HG03095 (cell line): Measurements from ENCODE around the gene LCT.
"Not testable (repeated sequence)": the region's sequence is repeated elsewhere in the genome, so short reads cannot be mapped to it uniquely, and the experiment has no call there.

Source experiments
- ATAC-seq: cut with Tn5 transposase; IDR thresholded peaks from one replicate; pipeline ENCODE4 v1.9.1; 2021; ENCODE audit warnings: moderate library complexity; ENCODE audit not compliant: unreplicated experiment

The LCT gene

GRCh38 chr2:135836596-135837270 lies at the start of gene LCT:
Gene LCT, minus strand, starts transcription at chr2:135837184. Its CDS starts 15 bp downstream, at chr2:135837169.
- no peak for ATAC-seq

GRCh38 chr2:135885709-135886108 lies 48.7 kb upstream of the LCT start:
- no peak for ATAC-seq

- ATAC-seq, result no peak
Measured at GRCh38 chr2:135882415-135882814, 45.4 kb upstream of the LCT start.

GRCh38 chr2:135876770-135877169 lies 39.8 kb upstream of the LCT start:
- not testable (repeated sequence) for ATAC-seq

- ATAC-seq, result peak; percentile 90
Measured at GRCh38 chr2:135876066-135876711, 39.2 kb upstream of the LCT start, which contains the start of gene MCM6. Gene MCM6, minus strand, starts transcription at chr2:135876443. Its CDS starts 78 bp downstream, at chr2:135876365.

GRCh38 chr2:135875491-135876065 lies 38.6 kb upstream of the LCT start:
- peak; percentile 51 for ATAC-seq

GRCh38 chr2:135874777-135875365 lies 37.9 kb upstream of the LCT start:
- ATAC-seq, result no peak

GRCh38 chr2:135870571-135870970 lies 33.6 kb upstream of the LCT start:
- ATAC-seq, result peak; percentile 49

- no peak for ATAC-seq
Measured at GRCh38 chr2:135863233-135863632, 26.2 kb upstream of the LCT start.

- no peak for ATAC-seq
Measured at GRCh38 chr2:135862718-135863117, 25.7 kb upstream of the LCT start.

- no peak for ATAC-seq
Measured at GRCh38 chr2:135853401-135853800, 16.4 kb upstream of the LCT start.

- ATAC-seq, result no peak
Measured at GRCh38 chr2:135851858-135852257, 14.9 kb upstream of the LCT start.

- ATAC-seq, result no peak
Measured at GRCh38 chr2:135850892-135851668, 14.1 kb upstream of the LCT start.

GRCh38 chr2:135849087-135849486 lies 12.1 kb upstream of the LCT start:
- no peak for ATAC-seq

GRCh38 chr2:135845997-135846396 lies 9.0 kb upstream of the LCT start:
- no peak for ATAC-seq

- ATAC-seq, result no peak
Measured at GRCh38 chr2:135845257-135845656, 8.3 kb upstream of the LCT start.

- ATAC-seq, result no peak
Measured at GRCh38 chr2:135844301-135844895, 7.4 kb upstream of the LCT start.

- ATAC-seq, result no peak
Measured at GRCh38 chr2:135843671-135844070, 6.7 kb upstream of the LCT start.

GRCh38 chr2:135840601-135841000 lies 3.6 kb upstream of the LCT start:
- ATAC-seq, result no peak

- no peak for ATAC-seq
Measured at GRCh38 chr2:135839713-135840112, 2.7 kb upstream of the LCT start.

- ATAC-seq, result no peak
Measured at GRCh38 chr2:135838502-135838901, 1.5 kb upstream of the LCT start.
